HG02884 (cell line): Measurements from ENCODE around the gene KDM4C.
A peak's percentile ranks its signal among the peaks of the same experiment; 100 is the strongest.
"Not testable (repeated sequence)": the region's sequence is repeated elsewhere in the genome, so short reads cannot be mapped to it uniquely, and the experiment has no call there.

Source experiments
- ATAC-seq: cut with Tn5 transposase; IDR thresholded peaks from one replicate; pipeline ENCODE4 v1.9.1; 2021; ENCODE audit warnings: mild to moderate bottlenecking, moderate library complexity; ENCODE audit not compliant: unreplicated experiment

Gene KDM4C

DNA sequence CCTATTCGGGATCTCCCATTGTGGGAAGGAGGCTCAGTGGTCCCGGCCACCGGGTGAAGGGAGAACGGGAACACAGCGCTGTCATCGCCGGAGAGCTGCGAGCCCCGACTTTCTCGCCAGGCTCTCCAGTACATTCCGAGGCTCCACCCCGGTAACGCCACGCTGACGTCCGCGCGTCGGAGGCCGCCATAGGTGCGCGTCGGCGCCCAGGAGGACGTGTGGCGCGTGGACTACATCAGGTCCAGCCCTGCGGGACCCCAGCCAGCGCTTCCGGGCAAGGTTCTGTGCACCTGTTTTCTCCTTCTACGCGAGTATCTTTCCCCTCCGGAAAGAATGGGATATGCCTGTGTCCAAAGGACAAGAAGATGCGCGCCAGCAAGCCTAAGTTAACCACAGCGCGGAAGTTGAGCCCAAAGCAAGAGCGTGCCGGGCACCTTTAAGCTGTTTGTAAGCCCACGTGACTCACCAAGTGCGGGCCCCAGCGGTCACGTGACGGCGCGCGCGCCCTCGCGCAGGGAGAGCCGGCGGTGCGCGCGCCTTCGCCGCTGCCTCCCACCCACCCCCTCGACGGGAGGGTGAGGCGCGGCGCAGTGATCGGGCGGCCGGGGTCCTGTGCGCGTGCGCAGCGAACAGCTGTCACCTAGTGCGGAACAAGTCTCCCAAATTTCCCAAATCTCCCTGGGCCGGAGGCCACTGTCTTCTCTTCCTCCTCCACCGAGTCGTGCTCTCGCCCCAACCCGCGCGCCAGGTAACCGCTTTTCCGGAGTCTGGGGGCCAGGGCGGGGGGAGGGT, at the start of gene KDM4C:
KDM4C (plus strand) TSS at position 518 of the 792 bp plus-strand sequence. CDS start 35,016 bp downstream, outside the sequence.
- peak; percentile 79 for ATAC-seq

DNA sequence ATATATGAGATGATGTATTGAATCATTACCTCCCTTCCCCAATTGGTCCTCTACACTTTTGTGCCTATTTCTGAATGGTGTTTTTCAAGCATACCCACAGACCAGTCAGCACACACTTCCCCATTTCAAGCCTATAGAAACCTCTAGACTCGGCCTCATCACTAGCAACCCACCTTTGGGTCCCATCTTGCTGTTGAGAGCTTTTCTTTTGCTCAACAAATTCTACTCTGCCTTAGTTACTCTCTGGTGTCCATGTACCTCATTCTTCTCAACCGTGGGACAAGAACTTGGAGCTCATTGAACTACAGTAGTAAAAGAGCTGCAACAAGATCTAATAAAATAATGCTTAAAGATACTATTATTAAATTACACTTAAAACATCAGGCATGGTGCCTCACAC, 49.0 kb upstream of the KDM4C start:
- ATAC-seq: no peak

DNA sequence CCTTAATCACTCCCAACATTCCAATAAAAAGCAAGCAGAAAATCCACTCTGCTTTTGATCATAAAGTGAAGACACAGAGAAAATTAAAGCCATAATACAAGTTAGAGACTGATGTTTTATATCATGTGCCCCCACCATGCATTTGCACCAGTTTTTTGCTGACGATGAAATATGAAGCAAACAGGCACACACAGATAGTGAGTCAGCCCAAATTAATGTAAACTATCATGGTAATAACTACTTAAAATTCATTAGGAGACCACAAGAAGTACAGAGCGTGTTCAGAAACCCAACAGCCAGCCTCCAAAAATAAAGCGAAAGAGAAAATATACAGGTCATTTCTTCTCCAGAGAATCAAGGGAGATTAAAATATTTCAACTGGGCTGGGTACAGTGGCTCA, 46.4 kb upstream of the KDM4C start:
- no peak for ATAC-seq

- no peak for ATAC-seq
Observed at GRCh38 chr9:6712041-6712440, 45.7 kb upstream of the KDM4C start.

DNA sequence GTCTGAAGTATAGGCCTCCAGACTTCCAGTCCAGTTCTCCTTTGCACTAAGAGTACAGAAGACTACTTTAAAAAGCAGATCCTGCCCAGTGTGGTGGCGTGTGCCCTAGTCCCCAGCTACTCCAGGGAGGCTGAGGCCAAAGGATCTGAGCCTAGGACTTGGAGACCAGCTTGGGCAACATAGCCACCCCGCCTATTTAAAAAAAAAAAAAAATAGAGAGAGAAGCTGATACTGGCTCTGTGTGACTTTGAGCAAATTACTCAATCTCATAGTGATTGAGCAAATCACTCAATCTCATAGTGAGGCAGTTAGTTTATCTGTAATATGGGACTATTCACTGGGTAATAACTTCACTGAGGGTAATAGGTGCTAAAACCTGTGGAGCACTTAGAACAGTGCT, 43.6 kb upstream of the KDM4C start:
- no peak for ATAC-seq

DNA sequence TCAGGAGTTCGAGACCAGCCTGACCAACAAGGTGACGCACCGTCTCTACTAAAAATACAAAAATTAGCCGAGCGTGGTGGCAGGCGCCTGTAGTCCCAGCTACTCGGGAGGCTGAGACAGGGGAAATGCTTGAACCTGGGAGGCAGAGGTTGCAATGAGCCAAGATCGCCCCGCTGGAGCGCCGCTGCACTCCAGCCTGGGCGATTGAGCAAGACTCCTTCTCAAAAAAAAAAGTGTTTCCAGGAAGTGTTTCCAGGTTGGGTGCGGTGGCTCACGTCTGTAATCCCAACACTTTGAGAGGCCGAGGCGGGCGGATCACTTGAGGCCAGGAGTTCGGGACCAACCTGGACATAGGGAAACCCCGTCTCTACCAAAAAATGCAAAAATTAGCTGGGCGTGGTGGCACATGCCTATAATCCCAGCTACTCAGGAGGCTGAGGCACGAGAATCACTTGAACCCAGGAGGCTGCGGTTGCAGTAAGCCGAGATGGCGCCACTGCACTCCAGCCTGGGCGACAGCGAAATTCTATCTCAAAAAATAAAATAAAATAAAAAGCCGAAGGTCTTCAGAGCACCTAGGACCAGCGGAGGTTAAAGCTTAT, 42.5 kb upstream of the KDM4C start:
- ATAC-seq: not testable (repeated sequence)

DNA sequence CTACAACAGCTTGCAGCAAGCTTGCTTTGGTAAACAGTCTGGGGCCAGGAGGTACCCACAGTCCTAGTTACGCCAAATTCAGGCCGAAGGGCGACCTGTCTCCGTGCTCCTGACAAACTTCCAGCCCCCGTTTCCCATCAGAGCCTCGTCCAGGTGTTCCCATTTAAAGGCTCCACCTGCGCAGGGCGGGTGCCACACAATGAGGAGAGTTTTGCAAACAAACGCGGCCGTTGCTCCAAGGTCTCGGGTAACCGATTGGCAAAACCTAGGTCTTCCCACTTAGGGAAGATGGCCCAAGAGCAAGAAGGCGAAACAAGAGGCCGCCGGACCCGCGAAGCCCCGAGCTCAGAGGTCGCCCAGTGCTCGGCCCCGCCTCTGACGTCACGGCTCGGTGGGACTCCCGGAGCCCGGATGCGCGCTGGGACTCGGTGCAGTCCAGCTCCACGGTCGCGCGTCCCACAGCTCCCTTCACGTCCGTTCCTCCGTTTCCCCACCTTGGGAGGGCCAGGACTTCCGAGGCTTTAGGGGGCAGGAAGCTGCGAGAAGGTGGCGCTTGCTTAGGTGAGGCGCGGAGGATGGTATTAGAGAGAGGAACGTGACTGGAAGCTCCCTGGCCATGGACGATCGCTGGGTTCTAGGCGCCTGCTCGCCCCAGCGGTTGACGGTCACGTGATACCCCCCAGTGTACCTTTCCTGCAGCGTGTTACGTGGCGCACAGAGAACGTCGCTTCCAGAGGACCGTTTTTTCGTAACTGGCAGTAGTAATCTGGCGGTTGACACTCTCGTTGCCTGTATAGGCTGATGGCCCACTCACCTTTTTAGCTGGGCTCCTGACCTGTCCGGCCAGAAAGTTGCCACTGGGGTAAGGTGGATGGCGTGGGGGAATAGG, 41.8 kb upstream of the KDM4C start:
- ATAC-seq: peak; percentile 91

- no peak for ATAC-seq
Observed at GRCh38 chr9:6716766-6717165, 41.0 kb upstream of the KDM4C start.

GRCh38 chr9:6723881-6724420, 33.8 kb upstream of the KDM4C start:
- no peak for ATAC-seq

DNA sequence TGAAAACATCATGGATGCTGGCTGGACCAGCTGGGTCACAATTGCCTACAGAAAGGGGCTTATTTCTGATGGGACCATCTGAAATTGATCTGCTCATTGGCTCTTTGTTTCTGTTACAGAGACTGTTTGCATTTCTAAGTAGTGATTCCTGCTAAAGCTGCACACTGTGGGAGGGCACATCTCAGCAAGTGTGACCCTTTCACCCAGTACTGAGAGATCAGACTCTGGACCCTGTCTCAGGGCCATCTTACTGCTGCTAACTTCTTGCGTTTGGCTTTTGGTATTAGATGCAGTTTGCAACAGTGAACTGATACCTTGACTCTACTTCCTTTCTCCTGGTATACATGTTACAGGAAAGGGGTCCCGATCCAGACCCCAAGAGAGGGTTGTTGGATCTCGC, 24.5 kb upstream of the KDM4C start:
- ATAC-seq: no peak

DNA sequence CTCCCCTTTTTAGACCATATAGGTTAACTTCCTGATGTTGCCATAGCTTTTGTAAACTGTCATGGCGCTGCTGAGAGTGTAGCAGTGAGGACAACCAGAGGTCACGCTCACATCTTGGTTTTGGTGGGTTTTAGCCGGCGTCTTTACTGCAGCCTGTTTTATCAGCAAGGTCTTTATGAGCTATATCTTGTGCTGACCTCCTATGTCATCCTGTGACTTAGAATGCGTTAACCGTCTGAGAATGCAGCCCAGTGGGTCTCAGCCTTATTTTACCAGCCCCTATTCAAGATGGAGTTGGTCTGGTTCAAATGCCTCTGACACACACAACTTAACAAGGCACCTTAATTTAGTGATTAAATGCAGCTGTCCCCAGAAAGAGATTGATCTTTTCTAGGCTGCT, 23.9 kb upstream of the KDM4C start:
- no peak for ATAC-seq

- no peak for ATAC-seq
Observed at GRCh38 chr9:6735422-6735821, 22.4 kb upstream of the KDM4C start.

- no peak for ATAC-seq
Observed at GRCh38 chr9:6739218-6739617, 18.6 kb upstream of the KDM4C start.

DNA sequence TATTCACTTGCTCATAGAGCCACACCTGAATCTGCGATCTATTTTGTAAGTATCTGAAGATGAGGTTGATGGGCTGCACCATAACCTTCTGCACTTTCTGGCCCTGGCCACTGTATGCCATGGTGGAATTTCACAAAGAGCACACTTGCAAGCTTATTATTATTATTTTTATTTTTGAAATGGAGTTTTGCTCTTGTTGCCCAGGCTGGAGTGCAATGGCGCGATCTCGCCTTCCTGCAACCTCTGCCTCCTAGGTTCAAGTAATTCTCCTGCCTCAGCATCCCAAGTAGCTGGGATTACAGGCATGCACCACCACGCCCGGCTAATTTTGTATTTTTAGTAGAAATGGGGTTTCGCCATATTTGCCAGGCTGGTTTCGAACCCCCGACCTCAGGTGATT, 8.9 kb upstream of the KDM4C start:
- not testable (repeated sequence) for ATAC-seq

GRCh38 chr9:6754861-6755260, 2.9 kb upstream of the KDM4C start:
- not testable (repeated sequence) for ATAC-seq

DNA sequence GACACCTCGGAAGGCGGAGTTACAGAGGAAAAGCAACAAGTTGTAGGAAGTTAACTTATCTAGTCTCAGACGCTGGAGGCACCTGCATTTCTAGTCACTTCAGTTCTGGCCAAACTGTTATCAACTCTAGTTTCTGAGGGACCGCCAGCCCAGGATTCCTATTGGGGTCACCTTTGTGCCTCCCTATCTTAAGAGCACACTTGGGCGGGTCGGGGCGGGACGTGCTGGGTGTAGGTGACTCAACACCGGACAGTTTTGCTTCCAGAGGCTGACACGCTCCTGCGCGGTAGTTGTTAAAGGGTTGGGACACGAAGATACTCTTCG, 679 bp upstream of the KDM4C start:
- ATAC-seq: peak; percentile 35

DNA sequence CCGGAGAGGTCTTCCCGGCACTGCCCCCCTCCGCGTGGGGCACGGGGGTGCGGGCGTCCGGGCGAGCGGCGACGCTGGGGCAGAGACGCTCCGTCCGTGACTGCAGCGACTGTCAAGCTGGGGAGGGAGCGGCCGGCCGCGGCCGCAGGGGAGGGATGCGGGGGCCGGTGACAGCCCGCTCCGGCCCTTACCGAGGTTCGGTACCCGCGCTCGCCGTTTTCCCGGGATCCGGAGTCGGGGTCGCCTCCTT, 400 bp downstream of the KDM4C start:
- peak; percentile 7 for ATAC-seq

DNA sequence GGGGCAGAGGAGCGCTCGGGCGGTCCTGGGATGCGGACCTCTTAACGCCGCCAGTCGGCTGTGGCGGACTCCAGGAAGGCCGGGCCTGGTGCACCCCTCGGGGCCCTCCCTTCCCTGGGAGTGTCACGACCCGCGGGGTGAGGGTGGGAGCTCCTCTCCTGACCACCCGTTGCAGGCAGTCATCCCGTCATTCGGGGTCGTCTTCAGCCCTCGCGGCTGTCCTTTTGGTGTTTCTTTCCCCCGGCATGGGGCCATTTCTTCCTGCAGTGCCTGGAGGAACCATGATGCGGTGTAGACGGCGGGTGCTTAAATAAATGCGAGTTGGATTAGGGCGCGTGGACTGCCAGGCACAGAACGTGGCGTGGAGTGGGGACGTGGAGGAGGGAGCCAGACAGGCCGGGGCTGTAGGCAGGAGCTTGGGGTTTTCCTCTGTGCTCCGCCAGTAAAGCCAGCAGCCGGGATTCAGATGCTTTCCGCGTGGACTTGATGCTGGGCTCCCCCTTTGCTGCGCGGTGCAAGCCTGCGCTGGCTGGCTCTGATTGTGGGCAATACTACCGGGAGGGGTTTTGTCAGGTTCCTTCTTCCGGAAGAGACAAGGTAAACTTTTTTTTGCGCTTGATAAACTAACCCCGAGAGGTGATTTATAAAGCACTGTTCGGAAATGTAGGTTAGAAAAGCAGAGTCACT, 868 bp downstream of the KDM4C start:
- ATAC-seq: peak; percentile 22

GRCh38 chr9:6759185-6759977, 1.6 kb downstream of the KDM4C start:
- peak; percentile 12 for ATAC-seq

- no peak for ATAC-seq
Observed at GRCh38 chr9:6761306-6761705, 3.5 kb downstream of the KDM4C start.
